WTC11 (cell line): ENCODE data around the gene ZC3H12A.

Experiments used
- CBFB ChIP-seq: sonication (generic); formaldehyde crosslinking; IDR thresholded peaks from 2 replicates; pipeline ENCODE4 v1.8.1; 2022; ENCODE audit warnings: mild to moderate bottlenecking, low read depth, missing genetic modification reagents
- IRF2 ChIP-seq: sonication (generic); formaldehyde crosslinking; IDR thresholded peaks from 2 replicates; pipeline ENCODE4 v1.8.0; 2022; ENCODE audit warnings: low read depth, missing genetic modification reagents, borderline replicate concordance
- NR2C2 ChIP-seq: sonication (generic); formaldehyde crosslinking; IDR thresholded peaks from 2 replicates; pipeline ENCODE4 v1.8.0; 2022; ENCODE audit warnings: mild to moderate bottlenecking, missing genetic modification reagents
- SP1 ChIP-seq: sonication (generic); formaldehyde crosslinking; conservative IDR thresholded peaks from 2 replicates; pipeline ENCODE4 v1.8.1; 2022; ENCODE audit warnings: missing genetic modification reagents
- ZNF138 ChIP-seq: sonication (generic); formaldehyde crosslinking; conservative IDR thresholded peaks from 2 replicates; pipeline ENCODE4 v1.8.1; 2022; ENCODE audit warnings: mild to moderate bottlenecking, moderate library complexity, missing genetic modification reagents
- TF ChIP-seq, protein P1 (sequence below): fragments of 200-600 bp; IDR thresholded peaks from 2 replicates; pipeline ENCODE4 v1.8.0; 2022; ENCODE audit warnings: antibody characterized with exemption
- TF ChIP-seq, protein P2 (sequence below): sonication (generic); formaldehyde crosslinking; IDR thresholded peaks from 2 replicates; pipeline ENCODE4 v1.8.0; 2022; ENCODE audit warnings: mild to moderate bottlenecking, missing genetic modification reagents
- TF ChIP-seq, protein P3 (sequence below): sonication (generic); formaldehyde crosslinking; IDR thresholded peaks from 2 replicates; pipeline ENCODE4 v1.8.1; 2023; ENCODE audit warnings: mild to moderate bottlenecking, missing genetic modification reagents, moderate library complexity
- TF ChIP-seq, protein P4 (sequence below): sonication (generic); formaldehyde crosslinking; IDR thresholded peaks from 2 replicates; pipeline ENCODE4 v1.8.0; 2022; ENCODE audit warnings: mild to moderate bottlenecking, missing genetic modification reagents
- TF ChIP-seq, protein P5 (sequence below): sonication (generic); formaldehyde crosslinking; IDR thresholded peaks from 2 replicates; pipeline ENCODE4 v1.8.1; 2022; ENCODE audit warnings: low read depth, missing genetic modification reagents, borderline replicate concordance

DNA sequence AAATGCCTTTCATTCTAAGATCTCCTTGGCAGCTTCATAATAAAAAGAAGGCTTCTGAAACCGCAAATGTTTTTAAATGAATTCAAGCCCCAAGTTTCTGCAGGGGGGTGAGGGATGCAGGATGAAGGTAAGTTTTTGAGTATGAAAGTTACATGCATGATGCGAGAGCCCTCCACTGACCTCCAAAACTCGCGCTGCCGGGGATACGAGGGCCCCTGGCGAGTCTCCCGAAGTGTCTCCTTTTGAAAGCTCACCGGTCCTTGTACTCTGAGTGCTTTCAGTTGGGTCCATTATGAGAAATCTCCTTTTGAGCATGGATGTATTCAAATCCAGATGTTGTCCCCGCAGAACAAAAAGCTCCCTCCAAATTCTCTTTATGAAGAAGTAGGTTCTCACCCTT is 18.9 kb upstream of the ZC3H12A start:
- TF ChIP-seq, protein P1, sequence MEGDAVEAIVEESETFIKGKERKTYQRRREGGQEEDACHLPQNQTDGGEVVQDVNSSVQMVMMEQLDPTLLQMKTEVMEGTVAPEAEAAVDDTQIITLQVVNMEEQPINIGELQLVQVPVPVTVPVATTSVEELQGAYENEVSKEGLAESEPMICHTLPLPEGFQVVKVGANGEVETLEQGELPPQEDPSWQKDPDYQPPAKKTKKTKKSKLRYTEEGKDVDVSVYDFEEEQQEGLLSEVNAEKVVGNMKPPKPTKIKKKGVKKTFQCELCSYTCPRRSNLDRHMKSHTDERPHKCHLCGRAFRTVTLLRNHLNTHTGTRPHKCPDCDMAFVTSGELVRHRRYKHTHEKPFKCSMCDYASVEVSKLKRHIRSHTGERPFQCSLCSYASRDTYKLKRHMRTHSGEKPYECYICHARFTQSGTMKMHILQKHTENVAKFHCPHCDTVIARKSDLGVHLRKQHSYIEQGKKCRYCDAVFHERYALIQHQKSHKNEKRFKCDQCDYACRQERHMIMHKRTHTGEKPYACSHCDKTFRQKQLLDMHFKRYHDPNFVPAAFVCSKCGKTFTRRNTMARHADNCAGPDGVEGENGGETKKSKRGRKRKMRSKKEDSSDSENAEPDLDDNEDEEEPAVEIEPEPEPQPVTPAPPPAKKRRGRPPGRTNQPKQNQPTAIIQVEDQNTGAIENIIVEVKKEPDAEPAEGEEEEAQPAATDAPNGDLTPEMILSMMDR: no peak
- TF ChIP-seq, protein P2, sequence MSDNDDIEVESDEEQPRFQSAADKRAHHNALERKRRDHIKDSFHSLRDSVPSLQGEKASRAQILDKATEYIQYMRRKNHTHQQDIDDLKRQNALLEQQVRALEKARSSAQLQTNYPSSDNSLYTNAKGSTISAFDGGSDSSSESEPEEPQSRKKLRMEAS: no peak
- TF ChIP-seq, protein P3, sequence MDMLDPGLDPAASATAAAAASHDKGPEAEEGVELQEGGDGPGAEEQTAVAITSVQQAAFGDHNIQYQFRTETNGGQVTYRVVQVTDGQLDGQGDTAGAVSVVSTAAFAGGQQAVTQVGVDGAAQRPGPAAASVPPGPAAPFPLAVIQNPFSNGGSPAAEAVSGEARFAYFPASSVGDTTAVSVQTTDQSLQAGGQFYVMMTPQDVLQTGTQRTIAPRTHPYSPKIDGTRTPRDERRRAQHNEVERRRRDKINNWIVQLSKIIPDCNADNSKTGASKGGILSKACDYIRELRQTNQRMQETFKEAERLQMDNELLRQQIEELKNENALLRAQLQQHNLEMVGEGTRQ: no peak
- no peak for TF ChIP-seq ZNF138 (CRISPR knock-in tag)
- TF ChIP-seq SP1: no peak
- TF ChIP-seq, protein P4, sequence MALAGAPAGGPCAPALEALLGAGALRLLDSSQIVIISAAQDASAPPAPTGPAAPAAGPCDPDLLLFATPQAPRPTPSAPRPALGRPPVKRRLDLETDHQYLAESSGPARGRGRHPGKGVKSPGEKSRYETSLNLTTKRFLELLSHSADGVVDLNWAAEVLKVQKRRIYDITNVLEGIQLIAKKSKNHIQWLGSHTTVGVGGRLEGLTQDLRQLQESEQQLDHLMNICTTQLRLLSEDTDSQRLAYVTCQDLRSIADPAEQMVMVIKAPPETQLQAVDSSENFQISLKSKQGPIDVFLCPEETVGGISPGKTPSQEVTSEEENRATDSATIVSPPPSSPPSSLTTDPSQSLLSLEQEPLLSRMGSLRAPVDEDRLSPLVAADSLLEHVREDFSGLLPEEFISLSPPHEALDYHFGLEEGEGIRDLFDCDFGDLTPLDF (CRISPR knock-in tag): no peak
- no peak for TF ChIP-seq NR2C2 (CRISPR knock-in tag)
- TF ChIP-seq CBFB (CRISPR knock-in tag): no peak
- no peak for TF ChIP-seq IRF2 (CRISPR knock-in tag)
- TF ChIP-seq, protein P5, sequence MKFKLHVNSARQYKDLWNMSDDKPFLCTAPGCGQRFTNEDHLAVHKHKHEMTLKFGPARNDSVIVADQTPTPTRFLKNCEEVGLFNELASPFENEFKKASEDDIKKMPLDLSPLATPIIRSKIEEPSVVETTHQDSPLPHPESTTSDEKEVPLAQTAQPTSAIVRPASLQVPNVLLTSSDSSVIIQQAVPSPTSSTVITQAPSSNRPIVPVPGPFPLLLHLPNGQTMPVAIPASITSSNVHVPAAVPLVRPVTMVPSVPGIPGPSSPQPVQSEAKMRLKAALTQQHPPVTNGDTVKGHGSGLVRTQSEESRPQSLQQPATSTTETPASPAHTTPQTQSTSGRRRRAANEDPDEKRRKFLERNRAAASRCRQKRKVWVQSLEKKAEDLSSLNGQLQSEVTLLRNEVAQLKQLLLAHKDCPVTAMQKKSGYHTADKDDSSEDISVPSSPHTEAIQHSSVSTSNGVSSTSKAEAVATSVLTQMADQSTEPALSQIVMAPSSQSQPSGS: no peak
